Bone marrow (tissue), 2 donors: Measurements from ENCODE around the gene PODXL2.

ENCODE experiments used
- DNase-seq, 2 donors: peaks; one replicate each; lab custom pipeline; 2025; lab: John Stamatoyannopoulos, UW

PODXL2 gene

GRCh38 chr3:127655641-127656040 lies 26.7 kb downstream of the PODXL2 start:
- no peak for DNase-seq

- DNase-seq = no peak
These were observed 27.9 kb downstream of the PODXL2 start for GRCh38 chr3:127656906-127657305.

- no peak for DNase-seq
These were observed 29.2 kb downstream of the PODXL2 start for GRCh38 chr3:127658234-127658633.

- no peak for DNase-seq
These were observed 31.8 kb downstream of the PODXL2 start for GRCh38 chr3:127660621-127661251.

GRCh38 chr3:127661600-127661999 lies 32.6 kb downstream of the PODXL2 start:
- no peak for DNase-seq

- no peak for DNase-seq
These were observed 33.0 kb downstream of the PODXL2 start for GRCh38 chr3:127662001-127662469.

- DNase-seq = no peak
These were observed 34.2 kb downstream of the PODXL2 start for GRCh38 chr3:127663151-127663550.

- DNase-seq = no peak
These were observed 36.2 kb downstream of the PODXL2 start for GRCh38 chr3:127665165-127665564.

GRCh38 chr3:127665586-127665985 lies 36.6 kb downstream of the PODXL2 start:
- no peak for DNase-seq

- DNase-seq = no peak
These were observed 37.7 kb downstream of the PODXL2 start for GRCh38 chr3:127666676-127667075.

GRCh38 chr3:127667119-127667681 lies 38.2 kb downstream of the PODXL2 start:
- DNase-seq = no peak

GRCh38 chr3:127668906-127669305 lies 39.9 kb downstream of the PODXL2 start:
- no peak for DNase-seq

- no peak for DNase-seq
These were observed 40.7 kb downstream of the PODXL2 start for GRCh38 chr3:127669541-127670228.

- DNase-seq = no peak
These were observed 41.2 kb downstream of the PODXL2 start for GRCh38 chr3:127670229-127670559.

GRCh38 chr3:127670761-127671522 lies 42.0 kb downstream of the PODXL2 start:
- no peak for DNase-seq

- DNase-seq = peak in 1 of 2 donors; percentile 24
These were observed 42.8 kb downstream of the PODXL2 start for GRCh38 chr3:127671523-127672428.

GRCh38 chr3:127672429-127673190 lies 43.6 kb downstream of the PODXL2 start, which contains the start of gene ABTB1:
TSS of gene ABTB1 (plus strand) at chr3:127672952. CDS start at chr3:127673026, 74 bp downstream.
- DNase-seq = peak; percentile 34 to 62

GRCh38 chr3:127673191-127674100 lies 44.5 kb downstream of the PODXL2 start:
- DNase-seq = peak in 1 of 2 donors; percentile 58

- no peak for DNase-seq
These were observed 45.2 kb downstream of the PODXL2 start for GRCh38 chr3:127674101-127674721.
